Thyroid gland (tissue), 4 donors: ENCODE results near the gene EXOSC3. TPM values are rescaled to one million over a fixed set of nuclear protein-coding genes. Genes with fewer than 3 reads are reported as not detected.

ENCODE experiments used
- DNase-seq, 2 donors: peaks; one replicate each; pipeline ENCODE4 v3.0.0-alpha.2; 2019
- H3K27ac ChIP-seq, 3 donors: fragments of 200-600 bp; sonication (generic); 1 replicate in 2 of 3; 2 replicates in 1 of 3; pipeline ENCODE4 v1.5.1; 2016 to 2019; ENCODE audit warnings: mild to moderate bottlenecking in 1 of 3, moderate library complexity in 1 of 3
- H3K27me3 ChIP-seq: fragments of 200-600 bp; sonication (generic); one replicate; pipeline ENCODE4 v1.5.1; 2019
- H3K36me3 ChIP-seq, 2 donors: fragments of 200-600 bp; sonication (generic); one replicate each; pipeline ENCODE4 v1.5.1; 2016 to 2019
- H3K4me1 ChIP-seq, 2 donors: fragments of 200-600 bp; sonication (generic); one replicate each; pipeline ENCODE4 v1.5.1; 2017 to 2019
- H3K4me3 ChIP-seq, 3 donors: fragments of 200-600 bp; sonication (generic); replicated peaks in 1 of 3; 1 replicate in 2 of 3; 2 replicates in 1 of 3; pipeline ENCODE4 v1.5.1; 2016; ENCODE audit warnings: mild to moderate bottlenecking in 1 of 3
- H3K9me3 ChIP-seq: fragments of 200-600 bp; sonication (generic); one replicate; pipeline ENCODE4 v1.5.1; 2017
- POLR2A ChIP-seq, 2 donors: fragments of 450-650 bp; IDR thresholded peaks; one replicate each; pipeline ENCODE4 v1.6.1; 2017; ENCODE audit warnings: antibody characterized with exemption in 2 of 2, mild to moderate bottlenecking in 2 of 2, moderate library complexity in 1 of 2
- WGBS, 2 donors: methylation state at CpG; one replicate each; pipeline ENCODE4 v1.1.5; 2017; 5-methylcytosine and 5-hydroxymethylcytosine counted together
- intact Hi-C: fragments of 100-400 bp; cut with DNase I; formaldehyde crosslinking; loops from one replicate; pipeline ENCODE4 v1.15.1; 2023
- total RNA-seq, 4 donors: library from RNA; depleted of rRNA; stranded (reverse); fragments of >200 nt; gene quantifications; one replicate each; pipeline ENCODE4 v1.2.3, GENCODE V29; 2016
- TF ChIP-seq, protein P1 (sequence below), 6 experiments: fragments of 200-600 bp in 3 of 6; fragments of 450-650 bp in 3 of 6; sonication (generic) in 3 of 6; IDR thresholded peaks; one replicate each; pipeline ENCODE4 v1.5.1; 2016 to 2019; ENCODE audit warnings: antibody characterized with exemption in 6 of 6, mild to moderate bottlenecking in 2 of 6, inconsistent platforms in 1 of 6, moderate library complexity in 1 of 6

Gene EXOSC3
- total RNA-seq, 4 donors from 2014 or later: 39.9 to 53.1 (median 46.6) TPM

DNA sequence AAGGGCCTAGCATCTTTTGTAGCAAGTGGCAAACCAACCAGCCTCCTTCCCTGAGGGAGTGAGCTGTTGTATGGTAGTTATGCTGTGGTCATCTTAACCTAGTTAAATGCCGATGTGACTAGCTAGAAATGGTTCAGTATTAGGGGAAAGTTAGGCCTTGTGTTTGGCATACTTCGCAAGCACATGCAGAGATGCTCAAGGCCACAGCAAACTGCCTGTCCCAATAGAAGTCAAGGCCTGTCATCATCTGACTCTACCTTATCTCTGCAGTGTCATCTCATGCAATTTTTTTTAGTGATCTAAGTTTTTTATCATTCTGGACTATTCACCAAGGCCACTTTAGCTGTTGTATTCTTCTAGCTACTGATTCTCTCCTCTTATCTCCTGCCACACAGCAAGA is 5.2 kb upstream of the EXOSC3 start:
- intact Hi-C loops: no loop called here
- H3K36me3 ChIP-seq: no peaks in the 10 kb centered on the region
- 96 to 100% methylated on average over 2 of the region's 2 CpGs for WGBS, 2 donors
- no peaks in the 10 kb centered on the region for H3K27me3 ChIP-seq
- no peaks in the 10 kb centered on the region for H3K4me1 ChIP-seq
- H3K27ac ChIP-seq: no peak overlapping the region
- H3K9me3 ChIP-seq: no peaks in the 10 kb centered on the region
- TF ChIP-seq, protein P1, sequence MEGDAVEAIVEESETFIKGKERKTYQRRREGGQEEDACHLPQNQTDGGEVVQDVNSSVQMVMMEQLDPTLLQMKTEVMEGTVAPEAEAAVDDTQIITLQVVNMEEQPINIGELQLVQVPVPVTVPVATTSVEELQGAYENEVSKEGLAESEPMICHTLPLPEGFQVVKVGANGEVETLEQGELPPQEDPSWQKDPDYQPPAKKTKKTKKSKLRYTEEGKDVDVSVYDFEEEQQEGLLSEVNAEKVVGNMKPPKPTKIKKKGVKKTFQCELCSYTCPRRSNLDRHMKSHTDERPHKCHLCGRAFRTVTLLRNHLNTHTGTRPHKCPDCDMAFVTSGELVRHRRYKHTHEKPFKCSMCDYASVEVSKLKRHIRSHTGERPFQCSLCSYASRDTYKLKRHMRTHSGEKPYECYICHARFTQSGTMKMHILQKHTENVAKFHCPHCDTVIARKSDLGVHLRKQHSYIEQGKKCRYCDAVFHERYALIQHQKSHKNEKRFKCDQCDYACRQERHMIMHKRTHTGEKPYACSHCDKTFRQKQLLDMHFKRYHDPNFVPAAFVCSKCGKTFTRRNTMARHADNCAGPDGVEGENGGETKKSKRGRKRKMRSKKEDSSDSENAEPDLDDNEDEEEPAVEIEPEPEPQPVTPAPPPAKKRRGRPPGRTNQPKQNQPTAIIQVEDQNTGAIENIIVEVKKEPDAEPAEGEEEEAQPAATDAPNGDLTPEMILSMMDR (IDR thresholded peaks at IDR 0.05): no peak
- TF ChIP-seq POLR2A (IDR thresholded peaks at IDR 0.05): no peak
- no peak for DNase-seq
- no peak overlapping the region for H3K4me3 ChIP-seq

DNA sequence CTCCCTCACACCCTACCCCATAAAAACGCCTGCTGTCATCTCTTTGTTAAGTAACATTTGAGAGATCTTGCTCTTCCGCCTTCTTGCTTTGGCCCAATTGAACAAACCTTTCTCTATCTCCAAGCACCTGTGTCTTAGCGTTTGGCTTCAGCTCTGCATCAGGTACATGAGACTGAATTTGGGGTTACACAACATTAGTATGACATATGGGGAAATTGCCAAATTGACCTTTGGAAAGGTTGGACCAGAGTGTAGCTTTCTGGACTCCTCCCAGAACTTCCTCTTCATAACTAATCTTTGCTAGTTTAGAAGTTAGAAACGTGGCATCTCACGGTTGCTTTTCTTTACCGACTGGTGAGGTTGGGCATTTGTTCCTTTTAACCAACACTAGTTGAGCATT is 3.5 kb upstream of the EXOSC3 start:
- Histone ChIP-seq H3K4me1 (peaks cover 0 to 7% of the 10 kb centered on the region in 2 donors), H3K27me3 (no peaks in the 10 kb centered on the region), H3K4me3 (no peak overlapping the region), H3K9me3 (no peaks in the 10 kb centered on the region), H3K36me3 (no peaks in the 10 kb centered on the region), H3K27ac (no peak overlapping the region)
- DNase-seq: no peak
- 89 to 90% methylated on average over 6 of the region's 6 CpGs for WGBS, 2 donors
- intact Hi-C loops: no loop called here
- TF ChIP-seq, protein P1 (IDR thresholded peaks at IDR 0.05): no peak
- TF ChIP-seq POLR2A (IDR thresholded peaks at IDR 0.05): no peak

DNA sequence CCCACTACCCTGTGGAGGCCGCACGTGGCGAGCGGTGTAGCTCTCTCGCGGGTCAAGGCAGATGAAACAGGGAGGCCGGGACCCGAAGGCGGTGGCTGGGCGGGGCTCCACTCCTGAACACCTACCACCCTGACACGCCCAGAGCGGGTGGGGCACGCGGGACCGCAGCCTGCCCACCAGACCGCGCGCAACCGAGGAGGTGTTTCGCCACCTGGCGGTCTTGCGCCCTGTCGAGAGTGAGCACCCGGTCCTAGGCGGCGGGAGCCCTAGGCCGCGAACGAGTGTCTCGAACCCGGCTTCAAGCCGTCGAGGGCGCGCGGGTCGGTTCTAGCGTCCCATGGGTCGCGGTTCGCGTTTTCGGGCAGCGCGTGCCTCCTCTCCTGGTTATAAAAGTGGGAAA is 2.2 kb upstream of the EXOSC3 start:
- Histone ChIP-seq H3K4me1 (peaks cover 0 to 7% of the 10 kb centered on the region in 2 donors), H3K27ac (no peak overlapping the region), H3K9me3 (no peaks in the 10 kb centered on the region), H3K4me3 (no peak overlapping the region), H3K36me3 (peaks cover 0 to 2% of the 10 kb centered on the region in 2 donors), H3K27me3 (no peaks in the 10 kb centered on the region)
- DNase-seq: no peak
- WGBS, 2 donors: 58% methylated on average over 37 of the region's 45 CpGs; no CpG with 5 or more reads in 1 of the 2 donors
- intact Hi-C loops: no loop called here
- TF ChIP-seq, protein P1 (IDR thresholded peaks at IDR 0.05): no peak
- no peak for TF ChIP-seq POLR2A (IDR thresholded peaks at IDR 0.05)

DNA sequence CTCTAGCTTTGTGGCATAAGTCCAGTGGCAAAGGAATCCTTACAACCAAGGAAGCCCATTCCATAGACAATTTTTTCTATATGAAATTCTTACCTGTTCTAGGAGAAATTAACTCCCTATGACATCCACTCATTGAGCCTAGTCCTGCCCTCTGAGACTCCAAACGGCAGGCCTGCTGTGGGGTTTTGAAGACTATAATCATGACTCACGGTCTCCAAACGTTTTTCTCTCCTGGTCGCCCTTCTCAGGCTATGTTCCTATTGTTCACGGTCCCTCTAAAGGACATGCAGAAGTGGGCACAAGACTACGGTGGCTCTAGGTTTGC is 611 bp downstream of the EXOSC3 start:
- intact Hi-C loops: no loop called here
- TF ChIP-seq, protein P1 (IDR thresholded peaks at IDR 0.05): no peak
- no peak for TF ChIP-seq POLR2A (IDR thresholded peaks at IDR 0.05)
- no peaks in the 10 kb centered on the region for H3K9me3 ChIP-seq
- peaks cover 0 to 7% of the 10 kb centered on the region in 2 donors for H3K4me1 ChIP-seq
- H3K27ac ChIP-seq: peak overlapping the region in 1 of 3 donors; percentile 68
- peak overlapping the region; percentile 76 to 93 (median 90) for H3K4me3 ChIP-seq
- no peaks in the 10 kb centered on the region for H3K27me3 ChIP-seq
- peaks cover 20 to 22% of the 10 kb centered on the region in 2 donors for H3K36me3 ChIP-seq
- no peak for DNase-seq
- 0 to 1% methylated on average over 6 of the region's 6 CpGs for WGBS, 2 donors

DNA sequence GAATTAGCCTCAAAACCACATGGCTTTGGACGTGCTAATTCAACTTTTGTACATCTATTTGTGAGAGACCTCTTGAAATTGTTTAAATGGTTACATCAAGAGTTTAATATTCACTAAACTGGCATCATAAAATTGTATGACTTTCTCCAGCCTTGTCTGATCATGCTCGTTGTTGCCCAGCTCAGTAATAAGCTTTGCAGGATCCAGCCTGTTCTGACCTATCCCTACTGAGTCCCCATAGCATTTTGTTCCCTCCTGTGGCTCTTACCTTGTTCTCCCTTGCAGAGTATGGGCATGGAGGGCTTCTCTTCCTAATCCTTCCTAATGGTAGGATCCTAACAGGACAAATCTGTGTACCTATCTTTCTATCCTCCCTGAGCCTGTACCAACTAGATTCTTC is 6.3 kb downstream of the EXOSC3 start:
- Histone ChIP-seq H3K4me3 (no peak overlapping the region), H3K9me3 (no peaks in the 10 kb centered on the region), H3K27ac (no peak overlapping the region), H3K27me3 (no peaks in the 10 kb centered on the region), H3K36me3 (peaks cover 34 to 35% of the 10 kb centered on the region in 2 donors), H3K4me1 (no peaks in the 10 kb centered on the region)
- DNase-seq: no peak
- intact Hi-C loops: no loop called here
- WGBS, 2 donors: 85 to 88% methylated on average over 2 of the region's 2 CpGs
- TF ChIP-seq POLR2A (IDR thresholded peaks at IDR 0.05): no peak
- TF ChIP-seq, protein P1 (IDR thresholded peaks at IDR 0.05): no peak
